Upper lobe of left lung (tissue), 6 donors: ENCODE results near the gene KLHL5. TPM values are rescaled to one million over a fixed set of nuclear protein-coding genes. Genes with fewer than 3 reads are reported as not detected.
A peak's percentile ranks its signal among the peaks of the same experiment; 100 is the strongest.

Source experiments
- ATAC-seq, 2 donors: fragments of 200-7000 bp; cut with Tn5 transposase; one replicate each; pipeline ENCODE4 v1.9.1; 2022; ENCODE audit warnings: mild to moderate bottlenecking in 2 of 2, moderate library complexity in 2 of 2; ENCODE audit not compliant: low FRiP score in 2 of 2
- DNase-seq, 2 donors: peaks; one replicate each; pipeline ENCODE4 v3.0.0-alpha.2; 2019 to 2020
- H3K27ac ChIP-seq, 4 donors: fragments of 200-600 bp; sonication (generic); one replicate each; pipeline ENCODE4 v1.5.1; 2016 to 2019
- H3K27me3 ChIP-seq, 4 donors: fragments of 200-600 bp; sonication (generic); one replicate each; pipeline ENCODE4 v1.5.1; 2017 to 2019
- H3K36me3 ChIP-seq, 4 donors: fragments of 200-600 bp; sonication (generic); one replicate each; pipeline ENCODE4 v1.5.1; 2016 to 2019
- H3K4me1 ChIP-seq, 4 donors: fragments of 200-600 bp; sonication (generic); one replicate each; pipeline ENCODE4 v1.5.1; 2018 to 2019
- H3K4me3 ChIP-seq, 4 donors: fragments of 200-600 bp; sonication (generic); one replicate each; pipeline ENCODE4 v1.5.1; 2017 to 2019; ENCODE audit warnings: mild to moderate bottlenecking in 2 of 4, moderate library complexity in 1 of 4
- H3K9me3 ChIP-seq, 4 donors: fragments of 200-600 bp; sonication (generic); one replicate each; pipeline ENCODE4 v1.5.1; 2018 to 2019
- CTCF ChIP-seq, 6 experiments: fragments of 450-650 bp in 4 of 6; fragments of 200-600 bp in 2 of 6; sonication (generic) in 2 of 6; IDR thresholded peaks; one replicate each; pipeline ENCODE4 v1.5.1; 2016 to 2019; ENCODE audit warnings: antibody characterized with exemption in 6 of 6
- EP300 ChIP-seq, 4 donors: sonication (generic); formaldehyde crosslinking; IDR thresholded peaks; one replicate each; pipeline ENCODE4 v1.5.1; 2017; ENCODE audit warnings: antibody characterized with exemption in 4 of 4, control low read depth in 2 of 4
- POLR2A ChIP-seq, 4 donors: fragments of 450-650 bp; IDR thresholded peaks; one replicate each; pipeline ENCODE4 v1.5.1; 2016 to 2017; ENCODE audit warnings: antibody characterized with exemption in 4 of 4, mild to moderate bottlenecking in 2 of 4
- POLR2AphosphoS5 ChIP-seq, 2 donors: sonication (generic); formaldehyde crosslinking; IDR thresholded peaks; one replicate each; pipeline ENCODE4 v1.5.1; 2017; ENCODE audit warnings: antibody characterized with exemption in 2 of 2
- WGBS, 2 donors: methylation state at CpG; one replicate each; pipeline ENCODE4 v1.1.5; 2017 to 2018; 5-methylcytosine and 5-hydroxymethylcytosine counted together
- total RNA-seq, 6 donors: library from RNA; depleted of rRNA in 4 of 6; stranded (reverse); fragments of >200 nt in 4 of 6; gene quantifications; one replicate each; pipeline versions ENCODE4 v1.1.0 to v1.2.1, GENCODE V29; 2016 to 2021
- donor health status: DM: no; HTN: no; CAD: no; lungs with moderate emphysema.
- donor health status: DM: no; HTN: yes; CAD: no; lungs with severe emphysema.

Gene KLHL5
- total RNA-seq, 6 donors from 2014 or later: 14.7 to 36.2 (median 23.7) TPM

GRCh38 chr4:39118034-39118658 lies 56.1 kb downstream of the KLHL5 start:
- ATAC-seq (no peak), DNase-seq (no peak)

GRCh38 chr4:39120418-39120817 lies 58.4 kb downstream of the KLHL5 start:
- ATAC-seq (no peak), DNase-seq (no peak)
- Histone ChIP-seq H3K27ac (no peak overlapping the region), H3K9me3 (no peaks in the 10 kb centered on the region), H3K4me3 (no peak overlapping the region), H3K27me3 (no peaks in the 10 kb centered on the region), H3K36me3 (peaks cover 0 to 13% (median 0%) of the 10 kb centered on the region in 4 donors), H3K4me1 (peaks cover 0 to 3% (median 0%) of the 10 kb centered on the region in 4 donors)
- TF ChIP-seq POLR2AphosphoS5 (IDR thresholded peaks at IDR 0.05): no peak
- TF ChIP-seq POLR2A (IDR thresholded peaks at IDR 0.05): no peak
- TF ChIP-seq EP300 (IDR thresholded peaks at IDR 0.05): no peak
- TF ChIP-seq CTCF (IDR thresholded peaks at IDR 0.05): no peak
- WGBS, 2 donors: 93 to 95% methylated on average over 1 of the region's 1 CpG

More at GRCh38 chr4:39118034-39118658, 56.1 kb downstream of the KLHL5 start:
- Histone ChIP-seq H3K9me3 (no peaks in the 10 kb centered on the region), H3K36me3 (peaks cover 0 to 35% (median 6%) of the 10 kb centered on the region in 4 donors), H3K27me3 (no peaks in the 10 kb centered on the region), H3K4me3 (no peak overlapping the region), H3K4me1 (peaks cover 0 to 3% (median 0%) of the 10 kb centered on the region in 4 donors), H3K27ac (peak overlapping the region in 1 of 4 donors; percentile 21)
- no peak for TF ChIP-seq CTCF (IDR thresholded peaks at IDR 0.05)
- no peak for TF ChIP-seq POLR2A (IDR thresholded peaks at IDR 0.05)
- TF ChIP-seq EP300 (IDR thresholded peaks at IDR 0.05): no peak
- TF ChIP-seq POLR2AphosphoS5 (IDR thresholded peaks at IDR 0.05): no peak
- WGBS, 2 donors: 84 to 89% methylated on average over 6 of the region's 6 CpGs

GRCh38 chr4:39124885-39125599 lies 63.0 kb downstream of the KLHL5 start:
- DNase-seq (no peak), ATAC-seq (no peak)
- Histone ChIP-seq H3K27me3 (no peaks in the 10 kb centered on the region), H3K36me3 (no peaks in the 10 kb centered on the region), H3K4me3 (no peak overlapping the region), H3K4me1 (no peaks in the 10 kb centered on the region), H3K27ac (no peak overlapping the region), H3K9me3 (no peaks in the 10 kb centered on the region)
- WGBS, 2 donors: 91 to 95% methylated on average over 9 of the region's 9 CpGs
- no peak for TF ChIP-seq POLR2AphosphoS5 (IDR thresholded peaks at IDR 0.05)
- TF ChIP-seq CTCF (IDR thresholded peaks at IDR 0.05): no peak

- Histone ChIP-seq H3K4me3 (no peak overlapping the region), H3K27me3 (no peaks in the 10 kb centered on the region), H3K27ac (no peak overlapping the region), H3K4me1 (no peaks in the 10 kb centered on the region), H3K36me3 (no peaks in the 10 kb centered on the region), H3K9me3 (no peaks in the 10 kb centered on the region)
- no peak for TF ChIP-seq EP300 (IDR thresholded peaks at IDR 0.05)
- no peak for TF ChIP-seq CTCF (IDR thresholded peaks at IDR 0.05)
- no peak for TF ChIP-seq POLR2A (IDR thresholded peaks at IDR 0.05)
- no peak for TF ChIP-seq POLR2AphosphoS5 (IDR thresholded peaks at IDR 0.05)
- ATAC-seq (no peak), DNase-seq (no peak)
- 95 to 96% methylated on average over 3 of the region's 3 CpGs for WGBS, 2 donors
Observed at GRCh38 chr4:39125600-39125985, 63.6 kb downstream of the KLHL5 start.
